BLaER1 (cell line): ENCODE data around the gene CRABP1.

Experiments
- H3K27ac ChIP-seq: shearing (Covaris generic); formaldehyde crosslinking; 2 replicates; pipeline ENCODE4 v1.8.1; 2022
- H3K27me3 ChIP-seq: shearing (Covaris generic); formaldehyde crosslinking; 2 replicates; pipeline ENCODE4 v1.8.1; 2022
- H3K36me3 ChIP-seq: shearing (Covaris generic); formaldehyde crosslinking; 2 replicates; pipeline ENCODE4 v1.8.1; 2022
- H3K4me1 ChIP-seq: shearing (Covaris generic); formaldehyde crosslinking; 2 replicates; pipeline ENCODE4 v1.8.1; 2022
- H3K4me2 ChIP-seq: shearing (Covaris generic); formaldehyde crosslinking; 2 replicates; pipeline ENCODE4 v1.8.1; 2022
- H3K4me3 ChIP-seq: shearing (Covaris generic); formaldehyde crosslinking; 2 replicates; pipeline ENCODE4 v1.8.1; 2022
- H3K9ac ChIP-seq: shearing (Covaris generic); formaldehyde crosslinking; 2 replicates; pipeline ENCODE4 v1.8.1; 2022
- H3K9me3 ChIP-seq: shearing (Covaris generic); formaldehyde crosslinking; 2 replicates; pipeline ENCODE4 v1.8.1; 2022
- H4K20me1 ChIP-seq: shearing (Covaris generic); formaldehyde crosslinking; 2 replicates; pipeline ENCODE4 v1.8.1; 2022
- Cebpa-rat ChIP-seq: shearing (Covaris generic); IDR thresholded peaks from 2 replicates; pipeline ENCODE4 v1.8.1; 2022

Gene CRABP1

GRCh38 chr15:78343276-78344060 is 3.3 kb downstream of the CRABP1 start:
- Histone ChIP-seq H3K36me3 (no peaks in the 10 kb centered on the region), H3K4me2 (no peak overlapping the region), H3K27ac (no peak overlapping the region), H3K9ac (no peak overlapping the region), H4K20me1 (no peaks in the 10 kb centered on the region), H3K4me1 (peaks cover 12% of the 10 kb centered on the region), H3K9me3 (no peaks in the 10 kb centered on the region), H3K27me3 (peaks cover 43% of the 10 kb centered on the region), H3K4me3 (no peak overlapping the region)
- TF ChIP-seq Cebpa-rat, result no peak

GRCh38 chr15:78345396-78346125 is 5.4 kb downstream of the CRABP1 start:
- Histone ChIP-seq H3K9me3 (no peaks in the 10 kb centered on the region), H3K4me3 (no peak overlapping the region), H3K4me1 (0 out of 2 replicates have a peak, but pooled peaks cover under 1% of the 10 kb centered on the region), H3K4me2 (no peak overlapping the region), H3K27ac (no peak overlapping the region), H3K9ac (no peak overlapping the region), H3K27me3 (peaks cover 23% of the 10 kb centered on the region), H3K36me3 (no peaks in the 10 kb centered on the region), H4K20me1 (no peaks in the 10 kb centered on the region)
- no peak for TF ChIP-seq Cebpa-rat

GRCh38 chr15:78347586-78348543 is 7.7 kb downstream of the CRABP1 start:
- H3K27ac ChIP-seq, result no peak overlapping the region
- no peak for TF ChIP-seq Cebpa-rat

GRCh38 chr15:78350058-78350457 is 9.9 kb downstream of the CRABP1 start:
- H3K27me3 ChIP-seq, result no peaks in the 10 kb centered on the region
- no peaks in the 10 kb centered on the region for H3K4me1 ChIP-seq
- no peak overlapping the region for H3K4me3 ChIP-seq
- H3K9me3 ChIP-seq, result no peaks in the 10 kb centered on the region
- H3K4me2 ChIP-seq, result no peak overlapping the region
- no peak overlapping the region for H3K27ac ChIP-seq
- no peaks in the 10 kb centered on the region for H4K20me1 ChIP-seq
- no peak overlapping the region for H3K9ac ChIP-seq
- no peaks in the 10 kb centered on the region for H3K36me3 ChIP-seq
- no peak for TF ChIP-seq Cebpa-rat

More at GRCh38 chr15:78347586-78348543, 7.7 kb downstream of the CRABP1 start:
- no peak overlapping the region for H3K4me3 ChIP-seq
- H4K20me1 ChIP-seq, result no peaks in the 10 kb centered on the region
- no peaks in the 10 kb centered on the region for H3K36me3 ChIP-seq
- no peak overlapping the region for H3K4me2 ChIP-seq
- H3K27me3 ChIP-seq, result 0 out of 2 replicates have a peak, but pooled peaks cover 2% of the 10 kb centered on the region
- H3K9ac ChIP-seq, result no peak overlapping the region
- H3K4me1 ChIP-seq, result no peaks in the 10 kb centered on the region
- H3K9me3 ChIP-seq, result no peaks in the 10 kb centered on the region

- Histone ChIP-seq H3K36me3 (no peaks in the 10 kb centered on the region), H3K4me1 (no peaks in the 10 kb centered on the region), H3K4me2 (no peak overlapping the region), H3K4me3 (no peak overlapping the region), H3K27me3 (no peaks in the 10 kb centered on the region), H4K20me1 (no peaks in the 10 kb centered on the region), H3K9ac (no peak overlapping the region), H3K9me3 (no peaks in the 10 kb centered on the region), H3K27ac (no peak overlapping the region)
- no peak for TF ChIP-seq Cebpa-rat
Measured at GRCh38 chr15:78351539-78351938, 11.4 kb downstream of the CRABP1 start.

- H3K9me3 ChIP-seq, result no peaks in the 10 kb centered on the region
- no peaks in the 10 kb centered on the region for H4K20me1 ChIP-seq
- H3K4me3 ChIP-seq, result no peak overlapping the region
- H3K36me3 ChIP-seq, result no peaks in the 10 kb centered on the region
- TF ChIP-seq Cebpa-rat, result no peak
- H3K9ac ChIP-seq, result no peak overlapping the region
- no peak overlapping the region for H3K4me2 ChIP-seq
- no peaks in the 10 kb centered on the region for H3K27me3 ChIP-seq
- no peak overlapping the region for H3K27ac ChIP-seq
- no peaks in the 10 kb centered on the region for H3K4me1 ChIP-seq
Measured at GRCh38 chr15:78353093-78353492, 12.9 kb downstream of the CRABP1 start.

GRCh38 chr15:78355177-78355576 is 15.0 kb downstream of the CRABP1 start:
- Histone ChIP-seq H3K27me3 (no peaks in the 10 kb centered on the region), H3K27ac (no peak overlapping the region), H3K4me2 (no peak overlapping the region), H3K4me1 (no peaks in the 10 kb centered on the region), H3K4me3 (no peak overlapping the region), H3K36me3 (no peaks in the 10 kb centered on the region), H3K9me3 (no peaks in the 10 kb centered on the region), H4K20me1 (no peaks in the 10 kb centered on the region), H3K9ac (no peak overlapping the region)
- no peak for TF ChIP-seq Cebpa-rat

GRCh38 chr15:78358102-78358870 is 18.1 kb downstream of the CRABP1 start:
- Histone ChIP-seq H3K27me3 (no peaks in the 10 kb centered on the region), H3K9me3 (no peaks in the 10 kb centered on the region), H3K4me1 (no peaks in the 10 kb centered on the region)

More at GRCh38 chr15:78358102-78358870, 18.1 kb downstream of the CRABP1 start:
- no peak overlapping the region for H3K27ac ChIP-seq
- no peaks in the 10 kb centered on the region for H4K20me1 ChIP-seq
- no peak overlapping the region for H3K9ac ChIP-seq
- H3K4me2 ChIP-seq, result no peak overlapping the region
- H3K36me3 ChIP-seq, result no peaks in the 10 kb centered on the region
- no peak overlapping the region for H3K4me3 ChIP-seq
- no peak for TF ChIP-seq Cebpa-rat
